GM12875 (cell line): Measurements from ENCODE around the gene SC5D.

ENCODE experiments used
- H3K4me3 ChIP-seq: one replicate; pipeline ENCODE4 v1.5.1; 2011; ENCODE audit warnings: low read depth, low read length, control low read depth
- CTCF ChIP-seq: IDR thresholded peaks from 2 replicates; pipeline ENCODE4 v1.5.1; 2011; ENCODE audit warnings: low read depth, mild to moderate bottlenecking, control low read depth, inconsistent platforms, low read length, moderate library complexity, borderline replicate concordance; ENCODE audit not compliant: insufficient read depth

The SC5D gene

GRCh38 chr11:121291319-121291718, 1.3 kb upstream of the SC5D start:
- TF ChIP-seq CTCF: no peak
- H3K4me3 ChIP-seq: no peak overlapping the region

- H3K4me3 ChIP-seq: peak overlapping the region; percentile 100
- TF ChIP-seq CTCF: no peak
Observed at GRCh38 chr11:121291896-121292494, 576 bp upstream of the SC5D start.

- peak overlapping the region; percentile 100 for H3K4me3 ChIP-seq
- TF ChIP-seq CTCF: no peak
Observed at GRCh38 chr11:121293288-121293594, 670 bp downstream of the SC5D start.

- TF ChIP-seq CTCF: no peak
- H3K4me3 ChIP-seq: no peak overlapping the region
Observed at GRCh38 chr11:121295246-121296029, 2.9 kb downstream of the SC5D start.

- H3K4me3 ChIP-seq: no peak overlapping the region
- TF ChIP-seq CTCF: no peak
Observed at GRCh38 chr11:121297872-121298271, 5.3 kb downstream of the SC5D start.

- TF ChIP-seq CTCF: no peak
- H3K4me3 ChIP-seq: no peak overlapping the region
Observed at GRCh38 chr11:121298774-121299173, 6.2 kb downstream of the SC5D start.

- no peak overlapping the region for H3K4me3 ChIP-seq
- no peak for TF ChIP-seq CTCF
Observed at GRCh38 chr11:121299417-121299816, 6.8 kb downstream of the SC5D start.
